HepG2 (cell line): ENCODE results near the gene MMP17. TPM values are rescaled to one million over a fixed set of nuclear protein-coding genes. Genes with fewer than 3 reads are reported as not detected.

Experiments
- ARID3A ChIP-seq: IDR thresholded peaks from 2 replicates; pipeline ENCODE4 v1.6.1; 2012; ENCODE audit warnings: low read depth, low read length, improper control_type of control experiment
- ESRRA ChIP-seq: sonication (generic); formaldehyde crosslinking; IDR thresholded peaks from 2 replicates; pipeline ENCODE4 v1.5.1; 2020; ENCODE audit warnings: mild to moderate bottlenecking, low read depth, missing genetic modification reagents
- ETV6 ChIP-seq: sonication (generic); formaldehyde crosslinking; conservative IDR thresholded peaks from 2 replicates; pipeline ENCODE4 v1.4.0; 2020; ENCODE audit warnings: missing genetic modification reagents
- FOXA1 ChIP-seq, 2 experiments: fragments of 450-650 bp in 1 of 2; sonication (generic) in 1 of 2; formaldehyde crosslinking in 1 of 2; IDR thresholded peaks; 2 replicates each; pipeline versions ENCODE4 v1.4.0 to v1.6.1; 2016 to 2020; ENCODE audit warnings: missing genetic modification reagents in 1 of 2
- NFE2L1 ChIP-seq: sonication (generic); formaldehyde crosslinking; IDR thresholded peaks from 2 replicates; pipeline ENCODE4 v1.4.0; 2020; ENCODE audit warnings: missing genetic modification reagents, mild to moderate bottlenecking, borderline replicate concordance
- PCBP1 ChIP-seq: fragments of 200-400 bp; formaldehyde crosslinking; IDR thresholded peaks from 2 replicates; pipeline ENCODE4 v1.6.1; 2017; ENCODE audit warnings: mild to moderate bottlenecking, low read depth, low read length, borderline replicate concordance
- PTBP1 ChIP-seq: fragments of 200-400 bp; formaldehyde crosslinking; IDR thresholded peaks from 2 replicates; pipeline ENCODE4 v1.6.1; 2018; ENCODE audit warnings: low read length, low read depth; ENCODE audit not compliant: poor library complexity, severe bottlenecking
- REPIN1 ChIP-seq: sonication (generic); formaldehyde crosslinking; IDR thresholded peaks from 2 replicates; pipeline ENCODE4 v1.8.0; 2022; ENCODE audit warnings: missing genetic modification reagents, low read depth, mild to moderate bottlenecking, borderline replicate concordance
- RNF219 ChIP-seq: sonication (generic); formaldehyde crosslinking; IDR thresholded peaks from 2 replicates; pipeline ENCODE4 v1.5.0; 2020; ENCODE audit warnings: mild to moderate bottlenecking, missing genetic modification reagents
- SIX1 ChIP-seq: sonication (generic); formaldehyde crosslinking; IDR thresholded peaks from 2 replicates; pipeline ENCODE4 v1.4.0; 2020; ENCODE audit warnings: missing genetic modification reagents, borderline replicate concordance
- ZBTB42 ChIP-seq: sonication (generic); formaldehyde crosslinking; IDR thresholded peaks from 2 replicates; pipeline ENCODE4 v1.5.0; 2020; ENCODE audit warnings: mild to moderate bottlenecking, missing genetic modification reagents
- ZNF101 ChIP-seq: sonication (generic); formaldehyde crosslinking; IDR thresholded peaks from 2 replicates; pipeline ENCODE4 v1.4.0; 2020; ENCODE audit warnings: mild to moderate bottlenecking, low read depth, missing genetic modification reagents, borderline replicate concordance
- ZNF20 ChIP-seq: sonication (generic); formaldehyde crosslinking; IDR thresholded peaks from 2 replicates; pipeline ENCODE4 v1.4.0; 2020; ENCODE audit warnings: mild to moderate bottlenecking, moderate library complexity, missing genetic modification reagents
- ZNF343 ChIP-seq: sonication (generic); formaldehyde crosslinking; IDR thresholded peaks from 2 replicates; pipeline ENCODE4 v1.4.0; 2020; ENCODE audit warnings: mild to moderate bottlenecking, missing genetic modification reagents
- ZNF501 ChIP-seq: sonication (generic); formaldehyde crosslinking; IDR thresholded peaks from 2 replicates; pipeline ENCODE4 v1.5.1; 2020; ENCODE audit warnings: mild to moderate bottlenecking, moderate library complexity, missing genetic modification reagents
- ZNF768 ChIP-seq: sonication (generic); formaldehyde crosslinking; IDR thresholded peaks from 2 replicates; pipeline ENCODE4 v1.4.0; 2020; ENCODE audit warnings: missing genetic modification reagents
- polyA plus RNA-seq, 8 experiments: library from polyadenylated mRNA; depleted of rRNA in 3 of 8; stranded (reverse) in 7 of 8; unstranded in 1 of 8; fragments of >200 nt; fragmentation: Illumina TruSeq in 4 of 8; extraction: Trizol in 4 of 8; gene quantifications; 2 replicates each; pipeline versions ENCODE4 v1.2.1 to v1.2.3, GENCODE V29; 2011 to 2016; ENCODE audit warnings: low read depth in 4 of 8, missing spikeins in 1 of 8, mixed read lengths in 1 of 8; ENCODE audit not compliant: insufficient read depth in 1 of 8
- total RNA-seq, 5 experiments: library from RNA; depleted of rRNA; stranded (reverse); fragments of >200 nt; fragmentation: Illumina TruSeq; extraction: Trizol; gene quantifications; 2 replicates each; pipeline ENCODE4 v1.2.3, GENCODE V29; 2016; ENCODE audit warnings: low read depth in 1 of 5
- TF ChIP-seq, protein P1 (sequence below): sonication (generic); formaldehyde crosslinking; IDR thresholded peaks from 2 replicates; pipeline ENCODE4 v1.4.0; 2020; ENCODE audit warnings: mild to moderate bottlenecking, missing genetic modification reagents, borderline replicate concordance
- TF ChIP-seq, protein P2 (sequence below): sonication (generic); formaldehyde crosslinking; IDR thresholded peaks from 2 replicates; pipeline ENCODE4 v1.4.0; 2020; ENCODE audit warnings: missing genetic modification reagents, mild to moderate bottlenecking, borderline replicate concordance

The MMP17 gene
- total and polyA plus RNA-seq, 2 of the 13 experiments (the other 11 are each of a cell fraction or from before 2014, with no cell fraction given): 0.55 to 0.80 TPM

- TF ChIP-seq ARID3A: peak; percentile 50
- TF ChIP-seq REPIN1 (CRISPR knock-in tag): peak; percentile 97
- TF ChIP-seq ZNF101: no peak
- peak; percentile 69 for TF ChIP-seq SIX1 (CRISPR knock-in tag)
- peak; percentile 98 for TF ChIP-seq ESRRA (CRISPR knock-in tag)
- 0 out of 2 replicates have a peak, but pooled peaks have one; percentile 46 for TF ChIP-seq ZBTB42 (CRISPR knock-in tag)
- TF ChIP-seq ZNF768: peak; percentile 97
- TF ChIP-seq, protein P1, sequence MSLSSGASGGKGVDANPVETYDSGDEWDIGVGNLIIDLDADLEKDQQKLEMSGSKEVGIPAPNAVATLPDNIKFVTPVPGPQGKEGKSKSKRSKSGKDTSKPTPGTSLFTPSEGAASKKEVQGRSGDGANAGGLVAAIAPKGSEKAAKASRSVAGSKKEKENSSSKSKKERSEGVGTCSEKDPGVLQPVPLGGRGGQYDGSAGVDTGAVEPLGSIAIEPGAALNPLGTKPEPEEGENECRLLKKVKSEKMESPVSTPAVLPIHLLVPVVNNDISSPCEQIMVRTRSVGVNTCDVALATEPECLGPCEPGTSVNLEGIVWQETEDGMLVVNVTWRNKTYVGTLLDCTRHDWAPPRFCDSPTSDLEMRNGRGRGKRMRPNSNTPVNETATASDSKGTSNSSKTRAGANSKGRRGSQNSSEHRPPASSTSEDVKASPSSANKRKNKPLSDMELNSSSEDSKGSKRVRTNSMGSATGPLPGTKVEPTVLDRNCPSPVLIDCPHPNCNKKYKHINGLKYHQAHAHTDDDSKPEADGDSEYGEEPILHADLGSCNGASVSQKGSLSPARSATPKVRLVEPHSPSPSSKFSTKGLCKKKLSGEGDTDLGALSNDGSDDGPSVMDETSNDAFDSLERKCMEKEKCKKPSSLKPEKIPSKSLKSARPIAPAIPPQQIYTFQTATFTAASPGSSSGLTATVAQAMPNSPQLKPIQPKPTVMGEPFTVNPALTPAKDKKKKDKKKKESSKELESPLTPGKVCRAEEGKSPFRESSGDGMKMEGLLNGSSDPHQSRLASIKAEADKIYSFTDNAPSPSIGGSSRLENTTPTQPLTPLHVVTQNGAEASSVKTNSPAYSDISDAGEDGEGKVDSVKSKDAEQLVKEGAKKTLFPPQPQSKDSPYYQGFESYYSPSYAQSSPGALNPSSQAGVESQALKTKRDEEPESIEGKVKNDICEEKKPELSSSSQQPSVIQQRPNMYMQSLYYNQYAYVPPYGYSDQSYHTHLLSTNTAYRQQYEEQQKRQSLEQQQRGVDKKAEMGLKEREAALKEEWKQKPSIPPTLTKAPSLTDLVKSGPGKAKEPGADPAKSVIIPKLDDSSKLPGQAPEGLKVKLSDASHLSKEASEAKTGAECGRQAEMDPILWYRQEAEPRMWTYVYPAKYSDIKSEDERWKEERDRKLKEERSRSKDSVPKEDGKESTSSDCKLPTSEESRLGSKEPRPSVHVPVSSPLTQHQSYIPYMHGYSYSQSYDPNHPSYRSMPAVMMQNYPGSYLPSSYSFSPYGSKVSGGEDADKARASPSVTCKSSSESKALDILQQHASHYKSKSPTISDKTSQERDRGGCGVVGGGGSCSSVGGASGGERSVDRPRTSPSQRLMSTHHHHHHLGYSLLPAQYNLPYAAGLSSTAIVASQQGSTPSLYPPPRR (CRISPR knock-in tag): peak; percentile 92
- TF ChIP-seq, protein P2, sequence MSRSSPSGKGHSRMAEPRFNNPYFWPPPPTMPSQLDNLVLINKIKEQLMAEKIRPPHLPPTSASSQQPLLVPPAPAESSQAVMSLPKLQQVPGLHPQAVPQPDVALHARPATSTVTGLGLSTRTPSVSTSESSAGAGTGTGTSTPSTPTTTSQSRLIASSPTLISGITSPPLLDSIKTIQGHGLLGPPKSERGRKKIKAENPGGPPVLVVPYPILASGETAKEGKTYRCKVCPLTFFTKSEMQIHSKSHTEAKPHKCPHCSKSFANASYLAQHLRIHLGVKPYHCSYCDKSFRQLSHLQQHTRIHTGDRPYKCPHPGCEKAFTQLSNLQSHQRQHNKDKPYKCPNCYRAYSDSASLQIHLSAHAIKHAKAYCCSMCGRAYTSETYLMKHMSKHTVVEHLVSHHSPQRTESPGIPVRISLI (CRISPR knock-in tag): peak; percentile 84; the same call in 1 of the 2 replicates
- peak; percentile 81; the same call in 1 of the 2 replicates for TF ChIP-seq RNF219 (CRISPR knock-in tag)
- peak; percentile 56; the same call in 1 of the 2 replicates for TF ChIP-seq ZNF501 (CRISPR knock-in tag)
- 0 out of 2 replicates have a peak, but pooled peaks have one; percentile 73 for TF ChIP-seq ZNF343 (CRISPR knock-in tag)
- no peak; the same call in none of the 2 replicates for TF ChIP-seq NFE2L1 (CRISPR knock-in tag)
- no peak for TF ChIP-seq FOXA1 (IDR thresholded peaks at IDR 0.05)
- TF ChIP-seq FOXA1 (CRISPR knock-in tag; IDR thresholded peaks at IDR 0.05): peak; percentile 80
- TF ChIP-seq ETV6: peak; percentile 89; the same call in 1 of the 2 replicates
- peak; percentile 85; the same call in 1 of the 2 replicates for TF ChIP-seq PCBP1
- no peak for TF ChIP-seq ZNF20 (CRISPR knock-in tag)
- TF ChIP-seq PTBP1: peak; percentile 53
Observed at GRCh38 chr12:131860472-131861260, 32.5 kb downstream of the MMP17 start (continued).
